ENCODE data around the gene CMIP.
A peak's percentile ranks its signal among the peaks of the same experiment; 100 is the strongest.

The CMIP gene

DNA sequence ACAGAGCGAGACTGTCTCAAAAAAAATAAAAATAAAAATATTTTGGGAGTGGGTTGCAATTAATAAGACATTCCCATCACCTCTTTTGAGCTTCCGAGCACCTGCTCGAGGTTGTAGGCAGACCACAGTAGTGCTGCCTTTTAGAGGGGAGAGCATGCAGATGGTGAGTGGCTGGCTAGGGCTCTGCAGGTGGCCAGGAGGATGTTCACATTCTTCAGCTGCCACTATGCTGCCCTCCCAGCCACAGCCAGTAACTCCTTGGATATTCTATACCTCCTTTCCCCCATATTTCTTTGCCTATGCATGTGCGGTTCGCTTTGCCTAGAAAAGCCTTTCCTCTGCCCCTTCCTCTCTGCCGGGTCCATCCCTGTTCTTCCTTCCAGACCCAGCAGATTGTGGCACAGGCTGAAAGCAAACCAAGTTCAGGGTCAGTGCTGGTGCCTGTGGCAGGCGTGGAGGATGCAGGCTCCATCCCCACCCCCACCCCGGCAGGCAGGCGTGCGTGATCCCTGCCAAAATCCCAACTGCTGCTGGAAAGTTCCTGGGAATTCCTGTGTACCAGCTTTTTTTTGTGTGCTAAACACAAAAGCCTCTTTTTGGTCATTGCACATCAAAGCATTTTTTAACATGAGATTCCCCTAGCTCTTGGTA, 33.8 kb upstream of the CMIP start:
- no peak overlapping the region for H3K4ac ChIP-seq (ENCODE audit: low read depth, low read length)
- no peak overlapping the region for H3K9ac ChIP-seq (ENCODE audit: low read length)
- H3K14ac ChIP-seq (ENCODE audit: low read length) = no peak overlapping the region
- no peaks in the 10 kb centered on the region for H3K27me3 ChIP-seq (ENCODE audit: insufficient read depth, low read length)
- no peak overlapping the region for H3K27ac ChIP-seq (ENCODE audit: low read depth, low read length)
- no peak overlapping the region for H2BK5ac ChIP-seq (ENCODE audit: low read depth, low read length, poor library complexity)
- H3K4me1 ChIP-seq (ENCODE audit: control insufficient read depth in 1 of 2, insufficient read depth in 2 of 2, low read length in 2 of 2) = peaks cover 7 to 14% of the 10 kb centered on the region in 2 experiments
- no peak for DNase-seq
- H2BK120ac ChIP-seq (ENCODE audit: insufficient read depth, low read length, poor library complexity) = no peak overlapping the region
- H3K4me2 ChIP-seq (ENCODE audit: low read length) = no peak overlapping the region
- no peak overlapping the region for H4K12ac ChIP-seq (ENCODE audit: low read depth, low read length)
- H3K9me3 ChIP-seq (ENCODE audit: insufficient read depth, low read depth, low read length) = no peaks in the 10 kb centered on the region
- H3K36me3 ChIP-seq (ENCODE audit: control insufficient read depth in 1 of 2, insufficient read depth in 2 of 2, low read length in 2 of 2) = no peaks in the 10 kb centered on the region
- peaks cover 1% of the 10 kb centered on the region for H3K79me2 ChIP-seq (ENCODE audit: control insufficient read depth, insufficient read depth, low read length, poor library complexity)
- H3K18ac ChIP-seq (ENCODE audit: low read length) = no peak overlapping the region
- H3K23ac ChIP-seq (ENCODE audit: low read length) = no peak overlapping the region
- no CpG with 5 or more reads among the region's 10 CpGs for WGBS (ENCODE audit: extremely low coverage, insufficient coverage, insufficient read length)
- H3K79me1 ChIP-seq (ENCODE audit: low read length) = peaks cover 6% of the 10 kb centered on the region
- H2BK12ac ChIP-seq (ENCODE audit: low read length) = no peak overlapping the region
- no peak overlapping the region for H3K4me3 ChIP-seq (ENCODE audit: low read depth, low read length)
- H4K8ac ChIP-seq (ENCODE audit: low read depth, low read length) = no peak overlapping the region
- H4K91ac ChIP-seq (ENCODE audit: low read depth, low read length) = no peak overlapping the region
- H2AFZ ChIP-seq (ENCODE audit: insufficient read depth, low read length, poor library complexity) = peak overlapping the region; percentile 27
- peak overlapping the region; percentile 69 for H2AK5ac ChIP-seq (ENCODE audit: low read length)

DNA sequence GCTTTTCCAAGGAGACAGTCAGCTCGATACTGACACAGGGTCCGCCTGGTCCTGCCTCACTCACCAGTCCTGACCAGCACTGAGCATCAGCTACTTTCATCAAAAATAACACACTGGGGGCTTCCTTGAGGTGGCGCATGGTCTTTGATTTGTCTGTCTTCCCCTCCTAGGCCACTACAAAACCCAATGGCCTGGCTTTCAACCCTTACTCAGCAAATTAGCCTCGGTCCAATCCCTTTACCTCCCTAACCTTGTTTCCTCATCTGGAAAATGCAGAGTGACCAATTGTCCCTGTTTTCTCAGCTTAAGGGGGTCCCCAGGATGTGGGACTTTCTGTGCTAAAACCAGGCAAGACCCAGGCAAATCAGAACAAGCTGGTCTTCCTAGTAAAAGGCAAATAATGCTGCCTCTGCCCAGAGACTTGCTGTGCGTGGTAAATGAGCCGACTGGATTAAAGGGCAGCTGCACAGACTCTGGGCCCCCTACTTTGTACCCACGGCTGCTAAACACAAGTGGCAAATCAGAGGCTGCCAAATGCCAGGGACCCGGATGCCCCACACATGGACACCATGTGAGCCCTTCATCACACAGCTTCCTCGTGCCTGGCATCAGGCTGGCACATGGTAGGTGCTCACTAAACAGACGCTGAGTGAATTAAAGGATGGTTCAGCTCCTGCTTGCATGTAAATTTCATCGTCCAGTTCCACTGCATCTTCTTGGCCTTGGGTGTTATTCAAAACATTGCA, 31.2 kb upstream of the CMIP start:
- no peaks in the 10 kb centered on the region for H3K9me3 ChIP-seq (ENCODE audit: insufficient read depth, low read depth, low read length)
- no peak overlapping the region for H4K91ac ChIP-seq (ENCODE audit: low read depth, low read length)
- no peak for DNase-seq
- no peak overlapping the region for H2BK12ac ChIP-seq (ENCODE audit: low read length)
- no peak overlapping the region for H2BK5ac ChIP-seq (ENCODE audit: low read depth, low read length, poor library complexity)
- peaks cover 0 to 6% of the 10 kb centered on the region in 2 experiments for H3K4me1 ChIP-seq (ENCODE audit: control insufficient read depth in 1 of 2, insufficient read depth in 2 of 2, low read length in 2 of 2)
- H2AFZ ChIP-seq (ENCODE audit: insufficient read depth, low read length, poor library complexity) = no peak overlapping the region
- no peak overlapping the region for H3K14ac ChIP-seq (ENCODE audit: low read length)
- no peak overlapping the region for H3K27ac ChIP-seq (ENCODE audit: low read depth, low read length)
- H3K79me2 ChIP-seq (ENCODE audit: control insufficient read depth, insufficient read depth, low read length, poor library complexity) = no peaks in the 10 kb centered on the region
- no peak overlapping the region for H3K23ac ChIP-seq (ENCODE audit: low read length)
- H3K36me3 ChIP-seq (ENCODE audit: control insufficient read depth in 1 of 2, insufficient read depth in 2 of 2, low read length in 2 of 2) = no peaks in the 10 kb centered on the region
- no peak overlapping the region for H2AK5ac ChIP-seq (ENCODE audit: low read length)
- no peak overlapping the region for H3K4me2 ChIP-seq (ENCODE audit: low read length)
- no peak overlapping the region for H4K8ac ChIP-seq (ENCODE audit: low read depth, low read length)
- no peak overlapping the region for H3K4ac ChIP-seq (ENCODE audit: low read depth, low read length)
- no peak overlapping the region for H4K12ac ChIP-seq (ENCODE audit: low read depth, low read length)
- H3K79me1 ChIP-seq (ENCODE audit: low read length) = no peaks in the 10 kb centered on the region
- no peak overlapping the region for H3K9ac ChIP-seq (ENCODE audit: low read length)
- H3K4me3 ChIP-seq (ENCODE audit: low read depth, low read length) = no peak overlapping the region
- no peak overlapping the region for H3K18ac ChIP-seq (ENCODE audit: low read length)
- WGBS (ENCODE audit: extremely low coverage, insufficient coverage, insufficient read length) = no CpG with 5 or more reads among the region's 11 CpGs
- no peak overlapping the region for H2BK120ac ChIP-seq (ENCODE audit: insufficient read depth, low read length, poor library complexity)
- no peaks in the 10 kb centered on the region for H3K27me3 ChIP-seq (ENCODE audit: insufficient read depth, low read length)

DNA sequence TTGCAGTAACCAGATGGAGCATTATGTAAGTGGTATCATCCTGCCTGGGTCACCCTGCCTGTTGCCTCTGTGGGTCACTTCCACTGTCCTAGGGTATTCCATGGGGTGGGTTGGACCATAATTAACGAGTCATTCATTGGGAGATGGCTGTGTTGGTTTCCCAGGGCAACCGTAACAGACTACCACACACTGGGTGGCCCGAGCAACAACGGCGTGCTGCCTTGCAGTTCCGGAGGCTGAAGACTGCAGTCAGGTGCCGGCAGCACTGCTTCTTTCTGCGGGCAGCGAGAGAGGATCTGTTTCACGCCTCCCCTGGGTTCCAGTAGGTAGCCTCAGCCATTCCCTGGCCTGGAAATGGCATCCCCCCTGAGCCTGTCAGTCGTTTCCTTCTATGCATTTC, 28.9 kb upstream of the CMIP start:
- Histone ChIP-seq H2AK5ac (ENCODE audit: low read length) (no peak overlapping the region), H2BK120ac (ENCODE audit: insufficient read depth, low read length, poor library complexity) (no peak overlapping the region), H4K91ac (ENCODE audit: low read depth, low read length) (no peak overlapping the region), H3K79me1 (ENCODE audit: low read length) (no peaks in the 10 kb centered on the region), H3K14ac (ENCODE audit: low read length) (no peak overlapping the region), H2BK12ac (ENCODE audit: low read length) (no peak overlapping the region), H3K27ac (ENCODE audit: low read depth, low read length) (no peak overlapping the region), H4K8ac (ENCODE audit: low read depth, low read length) (no peak overlapping the region), H3K36me3 (ENCODE audit: control insufficient read depth in 1 of 2, insufficient read depth in 2 of 2, low read length in 2 of 2) (no peaks in the 10 kb centered on the region), H4K12ac (ENCODE audit: low read depth, low read length) (no peak overlapping the region), H3K18ac (ENCODE audit: low read length) (no peak overlapping the region), H3K79me2 (ENCODE audit: control insufficient read depth, insufficient read depth, low read length, poor library complexity) (no peaks in the 10 kb centered on the region), H3K4me2 (ENCODE audit: low read length) (no peak overlapping the region), H2AFZ (ENCODE audit: insufficient read depth, low read length, poor library complexity) (no peak overlapping the region), H3K4ac (ENCODE audit: low read depth, low read length) (no peak overlapping the region), H3K9ac (ENCODE audit: low read length) (no peak overlapping the region), H3K27me3 (ENCODE audit: insufficient read depth, low read length) (no peaks in the 10 kb centered on the region), H3K4me1 (ENCODE audit: control insufficient read depth in 1 of 2, insufficient read depth in 2 of 2, low read length in 2 of 2) (peaks cover 0 to 2% of the 10 kb centered on the region in 2 experiments), H3K9me3 (ENCODE audit: insufficient read depth, low read depth, low read length) (no peaks in the 10 kb centered on the region), H3K4me3 (ENCODE audit: low read depth, low read length) (no peak overlapping the region), H3K23ac (ENCODE audit: low read length) (no peak overlapping the region), H2BK5ac (ENCODE audit: low read depth, low read length, poor library complexity) (no peak overlapping the region)
- WGBS (ENCODE audit: extremely low coverage, insufficient coverage, insufficient read length) = no CpG with 5 or more reads among the region's 11 CpGs
- no peak for DNase-seq

DNA sequence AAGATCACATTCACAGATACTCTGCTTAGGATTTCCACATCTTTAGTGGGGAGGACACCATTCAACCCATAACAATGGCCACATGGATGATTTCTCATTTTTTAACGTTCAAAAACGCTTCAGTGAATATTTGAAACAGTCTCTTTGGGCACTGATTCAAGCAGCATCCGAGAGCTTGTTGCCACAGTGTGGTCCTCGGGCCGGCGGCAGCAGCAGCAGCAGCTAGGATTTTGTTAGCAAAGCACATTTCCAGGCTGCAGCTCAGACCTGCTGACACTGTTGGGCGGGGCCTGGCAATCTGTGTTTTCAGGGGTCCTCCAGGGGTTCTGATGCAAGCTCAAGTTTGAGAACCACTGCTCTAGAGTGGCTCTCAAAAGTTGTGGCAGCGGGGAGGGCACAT, 27.9 kb upstream of the CMIP start:
- H3K18ac ChIP-seq (ENCODE audit: low read length) = no peak overlapping the region
- no peak overlapping the region for H4K12ac ChIP-seq (ENCODE audit: low read depth, low read length)
- no peaks in the 10 kb centered on the region for H3K79me1 ChIP-seq (ENCODE audit: low read length)
- no peak overlapping the region for H4K91ac ChIP-seq (ENCODE audit: low read depth, low read length)
- no peaks in the 10 kb centered on the region for H3K36me3 ChIP-seq (ENCODE audit: control insufficient read depth in 1 of 2, insufficient read depth in 2 of 2, low read length in 2 of 2)
- H2AFZ ChIP-seq (ENCODE audit: insufficient read depth, low read length, poor library complexity) = no peak overlapping the region
- no peak overlapping the region for H3K4ac ChIP-seq (ENCODE audit: low read depth, low read length)
- H3K14ac ChIP-seq (ENCODE audit: low read length) = no peak overlapping the region
- H3K79me2 ChIP-seq (ENCODE audit: control insufficient read depth, insufficient read depth, low read length, poor library complexity) = no peaks in the 10 kb centered on the region
- H3K4me1 ChIP-seq (ENCODE audit: control insufficient read depth in 1 of 2, insufficient read depth in 2 of 2, low read length in 2 of 2) = no peaks in the 10 kb centered on the region
- H3K27me3 ChIP-seq (ENCODE audit: insufficient read depth, low read length) = no peaks in the 10 kb centered on the region
- no peak overlapping the region for H3K23ac ChIP-seq (ENCODE audit: low read length)
- no peak overlapping the region for H3K27ac ChIP-seq (ENCODE audit: low read depth, low read length)
- DNase-seq = no peak
- H3K4me3 ChIP-seq (ENCODE audit: low read depth, low read length) = no peak overlapping the region
- no peak overlapping the region for H3K9ac ChIP-seq (ENCODE audit: low read length)
- H2AK5ac ChIP-seq (ENCODE audit: low read length) = no peak overlapping the region
- H4K8ac ChIP-seq (ENCODE audit: low read depth, low read length) = no peak overlapping the region
- no peaks in the 10 kb centered on the region for H3K9me3 ChIP-seq (ENCODE audit: insufficient read depth, low read depth, low read length)
- H2BK12ac ChIP-seq (ENCODE audit: low read length) = no peak overlapping the region
- H3K4me2 ChIP-seq (ENCODE audit: low read length) = no peak overlapping the region
- no peak overlapping the region for H2BK5ac ChIP-seq (ENCODE audit: low read depth, low read length, poor library complexity)
- WGBS (ENCODE audit: extremely low coverage, insufficient coverage, insufficient read length) = no CpG with 5 or more reads among the region's 8 CpGs
- no peak overlapping the region for H2BK120ac ChIP-seq (ENCODE audit: insufficient read depth, low read length, poor library complexity)

All from trophoblast cell (in vitro differentiated cells and primary cell).